ENCODE data around the gene SRGN.

The SRGN gene

DNA sequence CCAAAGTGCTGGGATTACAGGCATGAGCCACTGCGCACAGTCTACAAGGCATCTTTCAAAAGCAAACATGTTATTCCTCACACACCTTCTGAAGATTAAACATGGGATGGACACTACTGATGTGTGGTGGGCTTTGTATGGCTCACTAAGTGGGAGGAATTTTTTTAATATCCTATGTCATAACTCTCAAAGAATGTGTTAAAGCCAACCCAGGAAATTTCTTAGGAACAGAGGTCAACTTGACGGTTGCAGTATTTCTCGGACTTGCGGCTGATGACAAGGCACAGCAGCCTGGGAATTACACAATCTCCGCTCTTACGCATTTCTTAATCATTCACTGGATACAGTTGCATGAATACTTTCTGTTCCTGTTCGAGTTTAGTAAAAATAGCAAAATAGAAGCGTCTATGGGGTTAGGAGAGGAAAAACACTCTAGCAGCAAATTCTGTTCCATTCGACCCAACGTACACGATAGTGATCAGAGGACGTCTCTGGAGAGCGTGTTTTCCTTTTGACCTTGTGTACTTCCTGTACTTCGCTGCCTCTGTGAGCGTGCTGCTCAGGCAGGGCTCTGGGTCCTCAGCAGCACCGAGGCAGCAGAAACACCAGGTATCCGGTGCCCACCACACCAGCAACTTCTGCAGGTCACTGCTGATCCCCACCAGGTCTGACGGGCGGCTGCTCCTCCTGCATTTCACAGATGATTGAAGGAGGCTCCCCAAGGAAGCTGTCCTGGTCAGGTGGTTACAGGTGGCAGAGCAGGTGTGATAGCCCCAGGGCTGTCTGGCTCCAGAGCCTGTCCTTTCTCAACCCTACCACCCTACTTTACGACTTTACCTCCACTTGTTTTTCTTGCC is 26.4 kb upstream of the SRGN start:
- no peak for DNase-seq

DNA sequence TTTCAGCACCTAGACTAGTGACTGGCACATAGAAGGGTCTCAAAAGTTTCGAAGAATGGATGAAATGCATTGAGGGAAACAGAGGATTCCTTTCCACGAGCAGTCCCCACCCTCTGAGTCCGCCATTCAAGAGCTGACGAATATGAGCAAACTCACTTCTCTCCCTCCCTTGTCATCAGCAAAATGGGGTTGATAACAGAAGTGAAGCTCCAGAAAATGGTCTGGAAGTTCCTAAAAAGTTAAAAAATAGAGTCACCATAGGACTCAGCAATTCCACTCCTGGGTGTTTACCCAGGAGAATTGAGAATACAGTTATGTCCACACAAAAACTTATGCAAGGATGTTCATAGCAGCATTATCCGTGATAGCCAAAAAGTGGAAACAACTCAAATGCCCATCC is 25.0 kb upstream of the SRGN start:
- no peak for DNase-seq

DNA sequence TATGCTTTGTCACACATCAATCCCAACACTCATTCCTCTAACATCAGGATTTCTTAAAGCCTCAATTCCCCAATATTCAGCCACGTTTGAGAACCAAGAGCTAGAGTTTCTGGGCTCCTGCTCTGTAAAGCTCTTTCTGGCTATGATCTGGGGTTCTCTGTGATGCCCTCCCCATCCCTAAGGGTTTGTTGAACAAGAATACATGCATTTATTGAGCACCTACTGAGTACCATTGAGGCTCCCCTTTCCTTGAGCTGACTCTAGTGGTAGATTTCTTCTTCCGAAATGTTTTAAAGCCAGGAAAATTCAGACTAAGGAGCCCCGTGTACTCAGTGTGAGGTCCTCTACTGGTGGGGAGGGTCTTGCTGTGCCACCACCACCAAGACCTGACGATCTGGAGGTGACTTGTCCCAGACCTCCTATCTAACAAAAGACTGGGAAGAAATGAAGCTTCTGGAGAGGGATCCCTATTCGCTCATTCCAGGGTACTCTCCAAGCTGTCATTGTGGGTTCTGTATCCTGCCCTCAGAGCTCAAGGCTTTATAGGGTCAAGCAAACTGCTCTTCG is 23.1 kb upstream of the SRGN start:
- DNase-seq, result no peak

DNA sequence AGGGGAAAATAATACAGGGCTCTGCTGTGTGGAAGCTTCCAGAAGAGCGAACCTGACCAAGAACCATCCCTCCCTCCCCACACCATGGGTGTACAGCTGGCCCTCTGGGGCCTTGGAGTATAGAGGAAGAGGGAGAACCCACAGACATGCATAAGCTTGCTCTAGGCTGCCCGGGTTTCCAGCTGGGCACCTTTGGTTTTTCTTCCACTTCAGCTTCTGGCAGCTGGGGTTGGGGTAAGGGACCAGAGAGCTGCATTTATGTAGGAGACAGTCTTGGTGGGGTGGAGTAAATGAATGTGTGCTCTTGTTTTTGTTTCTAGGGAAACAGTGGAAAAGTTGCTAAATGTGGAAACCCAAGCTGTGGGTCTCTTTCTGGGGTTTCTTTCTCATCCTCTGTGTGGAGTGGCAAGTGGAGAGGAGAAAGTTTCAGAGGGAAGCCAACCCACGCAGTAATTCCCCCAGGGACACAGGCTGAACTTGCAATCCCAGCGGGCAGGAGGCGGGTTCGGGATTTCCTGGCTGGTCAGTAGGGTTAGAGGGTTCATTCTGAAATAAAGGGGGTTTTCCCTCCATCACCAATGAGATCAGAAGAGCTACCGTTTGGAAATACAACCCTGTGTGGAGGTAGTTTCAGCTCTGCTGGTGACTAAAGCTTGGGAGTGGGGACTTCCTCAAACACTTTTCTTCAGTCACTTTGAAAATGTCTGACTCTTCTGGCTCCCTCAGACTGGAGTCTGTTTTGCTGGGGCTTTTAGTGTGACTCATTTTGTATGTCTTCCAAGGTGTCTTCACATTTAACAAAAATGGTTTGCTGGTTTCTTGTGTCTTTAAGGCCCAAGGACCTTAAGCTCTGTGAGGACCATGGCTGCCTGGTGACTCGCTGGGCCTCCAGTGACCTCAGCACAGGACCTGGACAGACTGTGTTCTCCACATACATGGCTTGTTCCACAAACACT is 22.2 kb upstream of the SRGN start:
- no peak for DNase-seq

DNA sequence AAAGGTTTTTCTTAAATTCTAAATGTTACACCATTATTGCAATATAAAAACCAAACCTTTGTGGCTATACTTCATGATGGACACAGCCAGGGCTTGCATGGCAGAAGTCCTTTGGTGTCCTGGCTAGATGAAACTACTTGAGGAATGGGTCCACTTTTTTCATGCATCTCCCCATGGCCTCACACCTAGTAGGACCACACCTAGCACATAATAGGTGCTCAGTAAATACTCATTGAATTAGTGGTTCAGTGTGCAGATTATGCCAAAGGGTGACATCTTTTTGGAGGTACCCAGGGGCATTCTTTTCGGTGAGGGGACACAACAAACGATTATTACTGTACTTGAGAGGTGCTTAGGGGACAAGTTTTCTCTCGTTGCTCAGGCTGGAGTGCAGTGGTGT is 20.7 kb upstream of the SRGN start:
- DNase-seq, result no peak

DNA sequence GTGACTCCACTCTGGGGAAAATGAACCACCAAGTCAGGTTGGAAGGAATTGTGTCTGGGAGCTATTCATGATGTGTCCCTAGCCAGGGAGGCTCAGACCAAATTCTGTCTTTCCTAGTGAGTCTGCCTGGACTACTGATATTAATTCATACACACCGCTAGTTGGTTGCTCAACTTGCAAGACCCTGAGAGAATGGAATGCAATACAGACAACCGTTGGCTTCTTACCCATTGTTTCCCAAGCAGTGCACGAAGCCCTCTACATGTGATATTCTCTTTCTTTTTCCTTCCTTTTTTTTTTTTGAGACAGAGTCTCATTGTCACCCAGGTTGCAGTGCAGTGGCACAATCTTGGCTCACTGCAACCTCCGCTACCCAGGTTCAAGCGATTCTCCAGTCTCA is 19.4 kb upstream of the SRGN start:
- no peak for DNase-seq

DNA sequence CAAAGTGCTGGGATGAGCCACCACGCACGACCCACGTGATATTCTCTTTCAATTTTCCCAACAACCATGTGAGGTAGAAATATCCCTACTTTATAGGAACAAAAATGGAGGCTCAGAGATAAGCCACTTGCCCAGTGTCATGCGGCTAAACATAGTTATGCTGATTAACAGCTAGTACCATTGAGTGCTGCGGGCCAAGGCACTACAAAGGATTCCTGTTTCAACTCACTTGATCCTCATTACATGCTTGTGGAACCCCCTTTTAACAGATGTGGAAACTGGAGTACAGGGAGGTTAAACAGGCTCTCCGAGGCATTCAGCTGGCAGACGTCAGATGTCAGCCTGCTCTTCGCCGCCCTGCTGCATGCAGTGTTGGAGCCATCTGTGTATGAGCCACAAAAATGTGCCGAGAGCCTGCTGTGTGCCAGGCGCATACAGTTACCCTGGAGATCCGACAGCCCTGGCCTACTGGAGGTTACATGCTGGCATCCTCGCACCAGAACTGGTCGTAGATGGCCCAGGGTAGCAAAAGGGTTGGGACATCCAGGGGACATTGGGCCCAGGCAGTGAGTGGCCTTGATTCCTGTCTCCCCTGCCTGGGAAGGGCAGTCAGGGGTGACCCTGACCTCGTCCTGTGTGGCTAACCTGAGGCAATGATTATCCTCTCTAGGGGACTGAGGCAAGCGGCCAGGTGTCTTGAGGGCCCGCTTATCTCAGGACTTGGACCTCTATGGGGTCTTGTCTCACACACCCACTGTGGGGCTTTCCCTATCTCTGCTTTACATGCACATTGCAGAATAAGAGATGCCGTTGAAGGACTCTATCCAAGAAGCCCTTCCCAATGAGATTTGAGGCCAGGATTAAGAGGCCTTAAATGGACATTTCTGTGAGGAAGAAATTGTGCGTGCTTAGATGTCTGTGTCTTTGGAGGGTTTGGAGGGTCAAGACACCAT is 18.5 kb upstream of the SRGN start:
- no peak for DNase-seq

DNA sequence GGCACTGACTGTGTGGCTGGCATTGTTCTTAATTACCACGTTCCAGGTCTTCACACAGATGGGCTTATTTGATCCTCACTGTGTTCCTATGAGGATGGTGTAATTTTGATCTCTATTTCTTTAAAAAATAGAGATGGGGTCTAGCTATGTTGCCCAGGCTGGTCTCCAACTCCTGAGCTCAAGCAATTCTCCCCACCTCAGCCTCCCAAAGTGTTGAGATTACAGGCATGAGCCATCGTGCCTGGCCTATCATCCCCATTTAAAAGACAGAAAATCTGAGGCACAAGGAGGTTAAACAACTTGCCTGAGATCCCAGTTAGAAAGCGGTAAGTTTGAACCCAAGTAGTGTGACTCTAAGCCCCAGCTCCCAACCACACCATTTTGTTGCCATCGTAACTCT is 17.0 kb upstream of the SRGN start:
- no peak for DNase-seq

DNA sequence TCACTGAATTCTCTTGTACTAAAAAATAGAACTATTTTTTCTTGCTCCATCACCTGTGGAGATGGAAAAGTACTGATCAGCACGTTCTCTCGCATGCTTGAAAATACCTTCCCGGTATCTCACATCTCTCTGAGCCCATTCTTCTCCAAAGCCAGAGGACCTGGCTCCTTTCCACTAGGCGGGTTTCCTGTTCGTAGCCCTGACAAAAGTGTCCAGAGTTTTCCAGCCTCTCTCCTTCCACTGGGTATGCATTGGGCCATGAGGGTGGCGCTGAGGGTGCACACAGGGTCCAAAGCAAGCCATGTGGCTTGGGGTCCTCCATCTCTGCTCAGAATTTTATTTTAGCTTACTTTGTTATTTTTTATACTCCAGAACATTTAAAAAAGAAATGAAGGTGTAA is 16.3 kb upstream of the SRGN start:
- no peak for DNase-seq

DNA sequence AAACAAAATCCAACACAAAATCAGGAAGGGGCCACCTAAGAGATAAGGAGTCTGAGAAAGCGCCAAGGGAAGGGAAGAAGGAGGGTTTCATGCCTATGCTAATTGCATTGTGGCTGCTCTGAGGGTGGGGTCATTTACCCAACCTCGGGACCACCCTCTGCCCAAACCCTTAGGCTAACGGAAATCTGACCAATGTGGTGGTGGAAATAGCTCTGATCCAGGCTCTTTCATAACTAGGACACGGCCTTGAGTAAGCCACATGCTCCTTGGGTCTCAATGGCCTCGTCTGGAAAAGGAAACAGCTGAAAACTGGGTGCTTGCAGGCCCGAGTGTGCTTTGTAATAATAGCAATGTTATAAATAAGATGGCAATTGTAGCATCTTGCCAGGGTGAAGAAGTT is 14.9 kb upstream of the SRGN start:
- DNase-seq, result no peak

DNA sequence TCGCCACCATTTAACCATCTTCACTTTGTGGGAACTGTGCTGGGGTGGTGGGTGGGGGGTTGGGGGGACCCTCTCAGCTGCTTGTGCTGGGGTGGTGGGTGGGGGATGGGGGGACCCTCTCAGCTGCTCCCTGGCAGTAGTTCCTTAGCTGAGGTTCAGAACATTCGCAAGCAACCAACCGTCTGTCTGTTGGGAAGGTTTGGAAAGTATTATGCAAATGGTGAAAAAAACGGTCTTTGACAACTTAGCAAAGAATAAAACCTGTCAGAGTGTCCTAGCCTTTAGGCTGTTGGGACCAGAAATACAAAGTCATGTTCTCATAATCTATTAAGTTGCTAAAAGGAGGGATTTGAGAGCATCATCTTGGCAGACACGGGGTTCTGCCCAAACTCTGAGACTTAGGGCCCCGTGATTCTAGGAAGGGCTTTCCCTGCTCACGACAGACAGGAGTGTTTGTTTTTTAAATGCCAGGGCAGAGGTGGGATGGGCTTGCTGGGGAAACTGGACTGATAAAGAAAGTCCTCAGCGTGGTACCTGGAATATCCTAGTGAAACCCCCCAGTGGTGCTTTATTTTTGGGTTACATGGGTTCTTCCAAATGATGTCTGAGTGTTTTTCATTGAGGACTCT is 14.1 kb upstream of the SRGN start:
- DNase-seq, result no peak

DNA sequence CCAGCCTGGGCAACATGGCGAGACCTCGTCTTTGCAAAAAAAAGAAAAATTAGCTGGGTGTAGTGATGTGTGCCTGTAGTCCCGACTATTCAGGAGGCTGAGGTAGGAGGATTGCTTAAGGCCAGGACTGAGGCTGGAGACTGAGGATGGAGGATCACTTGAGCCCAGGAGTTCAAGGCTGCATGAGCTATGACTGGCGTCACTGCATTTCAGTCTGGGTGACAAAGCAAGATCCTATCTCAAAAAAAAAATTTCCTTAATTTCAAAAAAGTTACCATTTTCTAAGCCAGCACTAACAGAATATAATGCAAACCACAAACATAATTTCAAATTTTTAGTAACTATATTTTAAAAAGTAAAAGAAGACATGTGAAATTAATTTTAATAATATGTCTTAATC is 13.4 kb upstream of the SRGN start:
- DNase-seq, result no peak

DNA sequence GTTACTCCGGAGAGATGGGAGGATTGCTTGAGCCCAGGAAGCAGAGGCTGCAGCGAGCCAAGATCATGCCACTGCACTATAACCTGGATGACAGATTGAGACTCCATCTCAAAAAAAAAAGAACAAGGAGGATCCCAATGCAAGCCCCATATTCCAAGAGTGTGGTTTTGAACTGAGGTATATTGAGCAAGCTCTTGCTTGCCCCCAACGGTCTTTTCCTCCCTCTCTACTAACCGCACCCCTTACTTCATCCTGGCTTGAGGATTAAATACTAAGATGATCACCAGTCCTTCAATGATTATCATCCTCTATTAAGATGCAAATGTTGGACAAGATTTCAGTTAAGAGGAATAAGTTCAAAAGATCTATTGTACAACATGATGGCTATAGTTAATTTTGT is 12.5 kb upstream of the SRGN start:
- no peak for DNase-seq

DNA sequence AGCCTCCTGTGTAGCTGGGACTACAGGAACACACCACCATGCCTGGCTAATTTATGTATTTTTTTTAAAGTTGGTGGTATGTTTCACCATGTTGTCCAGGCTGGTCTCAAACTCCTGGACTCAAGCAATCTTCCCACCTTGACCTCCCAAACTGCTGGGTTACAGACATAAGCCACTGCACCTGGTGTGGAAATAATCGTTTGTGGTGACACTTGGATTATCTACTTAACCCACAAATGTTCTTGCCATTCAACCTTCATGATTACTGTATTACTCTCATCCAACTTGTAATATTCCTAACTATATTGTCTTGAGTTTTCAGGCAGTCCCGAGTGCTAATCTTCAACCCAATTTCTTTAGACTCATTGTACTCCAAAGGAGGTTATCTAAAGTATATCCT is 9.6 kb upstream of the SRGN start:
- DNase-seq, result no peak

DNA sequence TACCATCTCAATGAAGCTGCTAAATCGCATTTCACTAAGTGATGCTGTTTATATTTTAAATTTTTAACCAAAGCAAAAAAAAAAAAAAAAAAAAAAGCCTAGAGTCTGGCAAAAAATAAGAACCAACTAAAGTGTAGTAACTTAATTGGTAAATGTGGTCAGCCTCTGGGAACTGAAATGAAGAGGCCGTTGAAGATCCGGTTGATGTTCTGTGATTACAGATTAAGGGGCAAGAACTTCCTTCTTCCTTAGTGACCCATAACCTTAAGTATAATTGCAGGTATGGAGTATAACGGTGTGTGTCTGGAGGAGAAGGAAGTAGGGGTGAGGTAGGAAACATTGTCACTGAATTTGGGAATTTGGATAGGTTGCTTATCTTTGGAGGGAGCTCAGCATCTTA is 7.7 kb upstream of the SRGN start:
- no peak for DNase-seq

DNA sequence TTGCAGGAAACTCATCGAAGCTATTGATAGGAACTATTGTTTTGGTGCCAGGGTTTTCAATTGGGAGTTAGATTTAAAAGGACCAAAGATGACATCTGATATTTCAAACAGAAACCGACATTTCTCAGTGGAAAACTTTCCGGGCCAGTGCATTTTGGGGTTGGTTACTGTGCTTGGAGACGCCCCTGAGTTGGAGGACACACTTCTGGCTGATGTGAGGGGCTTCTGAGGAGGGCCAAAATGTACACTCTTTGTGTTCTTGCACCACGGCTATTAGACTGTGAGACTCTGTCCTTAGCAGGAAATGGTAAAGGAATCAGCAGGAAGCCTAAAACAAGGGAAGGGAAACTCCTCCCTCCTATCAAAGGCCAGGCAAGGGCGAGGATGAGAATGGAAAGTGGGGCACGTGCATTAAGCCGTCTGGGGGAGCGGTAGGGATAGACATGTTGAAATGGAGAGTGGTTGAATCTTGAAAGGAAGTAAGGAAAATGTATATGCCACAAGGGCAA is 1.8 kb upstream of the SRGN start:
- DNase-seq, result no peak

DNA sequence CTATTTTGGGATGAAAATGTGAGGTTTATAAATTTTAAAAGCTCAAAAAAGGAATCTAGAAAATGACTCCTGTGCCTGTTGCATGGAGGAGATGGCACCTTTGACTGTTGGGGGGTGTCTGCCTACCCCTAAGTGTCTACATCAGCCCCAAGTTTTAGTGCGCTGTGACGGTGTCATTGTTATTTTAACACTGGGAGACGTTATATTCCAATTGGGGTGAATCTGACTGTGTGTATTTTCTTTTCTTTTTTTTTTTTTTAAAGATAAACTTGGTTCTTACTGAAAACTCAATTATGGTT is 517 bp downstream of the SRGN start:
- no peak for DNase-seq

DNA sequence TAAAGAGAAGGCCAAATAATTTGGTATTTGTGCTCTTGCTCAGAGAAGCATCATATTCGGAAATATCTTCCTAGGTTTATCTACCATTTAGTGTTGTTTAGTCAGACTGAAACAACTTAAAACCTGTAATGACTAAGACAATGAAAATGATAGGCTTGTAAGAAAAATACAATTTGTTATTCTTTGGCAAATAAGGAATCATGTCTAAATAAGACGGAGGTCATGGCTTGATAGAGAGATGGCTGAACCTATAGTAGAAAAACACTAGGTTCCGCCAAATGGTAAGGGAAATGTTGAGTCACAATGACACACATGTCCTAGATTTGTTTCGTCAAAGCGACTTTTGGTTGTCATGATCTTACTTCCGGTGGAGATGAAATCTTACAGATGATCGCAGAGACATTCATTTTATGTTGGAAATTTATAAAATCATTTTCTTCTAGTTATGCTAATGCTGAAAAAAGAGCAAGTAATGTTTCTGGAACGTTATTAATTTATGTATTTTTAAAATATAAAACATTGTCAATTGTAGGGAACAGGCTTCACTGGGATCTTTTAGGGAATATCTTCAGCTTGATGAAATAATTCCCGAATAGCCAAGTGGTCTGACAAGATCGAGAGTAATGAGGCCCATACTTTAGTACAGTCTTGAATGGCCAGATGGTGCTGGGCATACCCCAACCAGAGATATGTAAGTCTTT is 1.0 kb downstream of the SRGN start:
- DNase-seq, result no peak

DNA sequence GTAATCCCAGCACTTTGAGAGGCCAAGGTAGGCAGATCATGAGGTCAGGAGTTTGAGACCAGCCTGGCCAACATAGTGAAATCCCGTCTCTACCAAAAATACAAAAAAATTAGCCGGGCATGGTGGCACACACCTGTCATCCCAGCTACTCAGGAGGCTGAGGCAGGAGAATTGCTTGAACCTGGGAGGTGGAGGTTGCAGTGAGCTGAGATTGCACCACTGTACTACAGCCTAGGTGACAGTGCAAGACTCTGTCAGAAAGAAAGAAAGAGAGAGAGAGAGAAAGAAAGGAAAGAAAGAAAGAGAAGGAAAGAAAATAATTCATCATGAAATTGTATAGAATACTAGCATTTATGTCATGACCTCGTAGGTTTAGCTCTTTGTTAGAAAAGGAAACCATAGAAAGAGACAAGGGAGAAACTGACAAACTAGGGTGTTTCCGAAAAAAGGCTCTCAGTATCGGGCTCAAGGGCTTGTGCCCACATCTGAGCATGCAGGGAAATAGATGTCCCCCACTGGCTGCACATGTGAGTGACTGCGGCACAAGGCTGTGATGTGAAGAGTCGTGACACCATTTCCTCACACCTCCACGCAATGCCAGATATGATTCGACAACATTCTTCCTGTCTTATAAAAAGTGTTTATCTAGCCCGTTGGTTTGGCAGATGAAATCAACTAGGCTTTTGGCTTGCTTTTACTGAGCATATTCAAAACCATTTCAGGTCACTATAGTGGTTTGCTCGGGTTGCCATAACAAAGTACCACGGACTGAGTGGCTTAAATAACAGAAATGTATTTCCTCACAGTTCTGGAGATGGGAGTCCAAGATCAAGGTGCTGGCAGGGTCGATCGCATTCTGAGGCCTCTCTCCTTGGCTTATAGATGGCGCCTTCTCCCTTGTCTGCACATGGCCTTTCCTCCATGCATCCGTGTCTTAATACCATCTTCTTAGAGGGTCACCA is 2.0 kb downstream of the SRGN start:
- DNase-seq, result no peak

DNA sequence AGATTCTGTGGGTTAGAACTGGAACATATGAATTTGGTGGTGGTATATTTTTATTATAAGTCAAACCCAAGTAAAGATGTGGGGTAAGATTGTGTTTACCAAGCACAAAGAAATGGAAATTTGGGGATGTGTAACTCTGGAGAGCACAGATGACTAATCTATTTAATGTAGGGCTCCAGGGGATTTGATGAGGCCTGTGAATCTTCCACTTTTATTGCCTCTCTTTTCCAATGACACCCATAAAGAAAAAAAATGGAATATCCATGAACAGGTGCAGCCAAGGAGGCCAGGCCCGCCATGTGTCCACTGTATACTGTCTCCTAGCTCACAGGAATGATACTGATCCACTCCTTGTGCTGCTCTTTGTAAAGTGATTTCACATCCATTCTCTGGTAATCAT is 2.8 kb downstream of the SRGN start:
- no peak for DNase-seq
